ENCODE results near the gene PIGS.

GRCh38 chr17:28573521-28573920 is 2.2 kb upstream of the PIGS start:
- TF ChIP-seq CTCF (conservative IDR thresholded peaks at IDR 0.05) (no peak), ZFX (IDR thresholded peaks at IDR 0.05) (no peak)

Data from C4-2B (cell line).